ENCODE results near the gene VAV2.
"Not testable (repeated sequence)": the region's sequence is repeated elsewhere in the genome, so short reads cannot be mapped to it uniquely, and the experiment has no call there.

Gene VAV2

GRCh38 chr9:133913571-133914369 is 78.4 kb downstream of the VAV2 start:
- no peak for DNase-seq

DNA sequence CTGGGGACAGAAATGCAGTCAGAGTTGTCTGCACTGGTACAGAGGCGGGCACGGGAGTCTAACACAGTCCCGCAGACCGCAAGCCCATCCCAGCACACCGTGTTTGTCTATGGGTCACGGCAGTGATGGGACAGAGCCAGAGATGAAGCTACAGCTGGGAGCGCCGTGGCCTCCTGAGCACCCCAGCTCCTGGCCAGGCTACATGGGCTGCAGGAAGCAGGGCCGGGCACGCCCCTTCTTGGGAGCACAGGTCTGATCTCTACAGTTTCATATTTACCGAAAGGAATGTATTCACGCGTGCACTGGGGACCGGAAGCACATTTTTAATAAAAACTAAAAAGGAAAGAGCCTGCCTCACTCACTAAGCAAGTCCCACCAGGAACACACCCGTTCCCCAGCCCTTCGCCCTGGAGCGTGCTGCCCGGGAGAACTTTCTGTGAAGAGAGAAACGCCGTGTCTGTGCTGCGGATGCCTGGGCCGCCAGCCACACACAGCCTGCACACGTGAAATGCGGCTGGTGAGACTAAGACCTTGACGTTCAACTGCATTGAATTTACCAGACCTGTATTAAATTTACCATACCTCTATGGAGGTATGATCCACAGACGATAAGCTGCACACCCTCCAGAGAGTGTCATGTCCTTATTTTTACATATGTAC is 81.1 kb downstream of the VAV2 start:
- no peak for DNase-seq

DNA sequence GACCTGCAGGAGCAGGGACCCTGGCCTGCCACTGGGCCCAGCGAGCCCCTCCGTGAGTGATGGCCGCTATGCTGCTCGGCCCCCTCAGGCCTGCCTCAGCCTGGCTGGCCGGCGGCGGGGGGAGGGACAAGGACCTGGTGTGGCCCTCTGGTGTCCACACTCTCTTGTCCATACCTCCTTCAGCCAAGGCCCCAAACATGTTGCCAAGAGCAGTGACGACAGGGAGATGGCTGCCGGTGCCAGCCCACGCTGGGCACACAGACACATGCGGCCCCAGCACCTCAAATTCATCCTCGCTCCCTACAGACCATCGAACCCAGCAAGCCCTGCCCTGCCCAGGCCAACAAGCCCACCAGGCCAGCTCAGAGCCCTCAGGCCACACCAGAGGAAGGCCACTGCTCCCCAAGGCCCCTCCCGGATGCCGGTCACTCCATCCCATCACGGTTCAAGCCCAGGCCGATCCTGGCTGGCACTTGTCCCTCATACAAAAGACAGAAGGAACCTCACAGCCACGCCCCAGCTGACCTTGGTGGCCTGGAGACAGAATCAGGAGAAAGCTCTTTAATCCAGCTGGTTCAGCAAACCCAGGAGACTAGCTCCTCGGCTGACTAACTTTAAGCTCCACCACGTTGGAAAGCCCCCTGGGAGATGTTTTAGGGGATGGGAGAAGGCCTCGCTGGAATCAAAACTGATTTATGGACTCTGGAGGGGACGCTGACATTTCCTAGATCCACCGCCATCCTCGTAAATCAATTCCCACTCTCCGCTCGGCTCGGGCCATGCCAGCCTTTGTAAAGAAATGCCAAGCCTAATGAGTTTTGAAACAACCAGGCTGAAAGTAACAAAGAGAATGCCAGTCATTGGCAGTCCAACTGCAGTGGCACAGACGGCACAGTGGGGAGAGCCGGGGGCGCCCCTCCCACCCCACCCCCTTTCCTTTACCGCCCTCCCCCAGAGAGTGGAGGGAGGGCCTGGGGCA is 84.9 kb downstream of the VAV2 start:
- no peak for DNase-seq

DNA sequence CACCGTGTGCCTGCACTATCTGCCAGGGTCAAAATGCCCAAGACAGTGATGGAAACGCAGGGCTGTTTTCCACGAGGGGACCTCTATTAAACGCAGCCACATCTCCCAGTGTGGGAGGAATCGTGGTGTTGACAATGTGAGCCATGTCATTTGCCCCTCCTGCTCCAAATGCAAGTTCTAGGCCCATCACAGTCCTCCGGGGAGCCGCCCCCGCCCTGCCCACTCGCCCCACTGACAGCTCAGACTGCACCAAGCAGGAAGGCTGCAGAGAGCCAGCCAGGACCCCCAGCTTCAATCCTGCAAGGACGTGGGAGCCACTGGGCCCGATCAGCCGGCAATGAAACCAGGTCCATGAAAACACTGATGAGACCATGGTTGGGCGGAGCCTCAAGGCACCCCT is 85.9 kb downstream of the VAV2 start:
- DNase-seq: no peak

GRCh38 chr9:133905493-133905892 is 86.6 kb downstream of the VAV2 start:
- DNase-seq: no peak

DNA sequence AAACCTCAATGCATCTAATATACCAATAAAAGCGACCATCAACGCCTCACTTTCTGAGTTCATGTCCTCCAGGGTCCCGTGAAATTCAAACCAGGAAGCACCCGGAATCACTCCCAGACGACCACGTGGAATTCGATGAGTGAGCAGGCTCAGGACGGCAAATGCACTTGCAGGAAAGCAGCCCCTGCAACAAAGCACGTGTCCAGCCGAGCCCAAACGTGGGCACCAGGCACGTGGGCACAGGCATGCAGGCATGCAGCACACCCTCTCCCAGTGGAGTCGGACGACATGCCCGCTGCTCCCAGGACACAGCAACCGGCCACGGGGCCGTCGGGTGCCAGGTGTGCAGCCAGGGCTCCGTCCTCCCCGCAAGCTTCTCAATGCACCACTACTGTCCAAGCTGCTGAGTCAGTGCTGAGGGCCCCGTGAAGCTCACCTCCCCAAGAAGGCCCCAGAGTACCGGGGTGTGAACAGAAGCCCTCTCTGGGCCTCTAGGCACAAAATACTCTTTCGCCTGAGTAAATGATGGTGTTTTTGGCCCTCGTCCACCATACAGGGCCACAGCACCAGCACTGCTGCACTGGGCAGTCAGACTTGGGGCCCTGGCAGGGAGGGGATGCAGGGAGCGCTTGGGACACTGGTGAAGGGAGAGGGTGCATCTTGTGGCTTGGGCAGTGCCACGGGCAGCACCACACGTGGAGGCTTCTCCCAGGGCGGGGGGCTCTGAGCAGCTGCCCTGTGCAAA is 87.6 kb downstream of the VAV2 start:
- no peak for DNase-seq

- DNase-seq: no peak
Observed at GRCh38 chr9:133901184-133901835, 90.8 kb downstream of the VAV2 start.

GRCh38 chr9:133897675-133898074 is 94.4 kb downstream of the VAV2 start:
- DNase-seq: no peak

DNA sequence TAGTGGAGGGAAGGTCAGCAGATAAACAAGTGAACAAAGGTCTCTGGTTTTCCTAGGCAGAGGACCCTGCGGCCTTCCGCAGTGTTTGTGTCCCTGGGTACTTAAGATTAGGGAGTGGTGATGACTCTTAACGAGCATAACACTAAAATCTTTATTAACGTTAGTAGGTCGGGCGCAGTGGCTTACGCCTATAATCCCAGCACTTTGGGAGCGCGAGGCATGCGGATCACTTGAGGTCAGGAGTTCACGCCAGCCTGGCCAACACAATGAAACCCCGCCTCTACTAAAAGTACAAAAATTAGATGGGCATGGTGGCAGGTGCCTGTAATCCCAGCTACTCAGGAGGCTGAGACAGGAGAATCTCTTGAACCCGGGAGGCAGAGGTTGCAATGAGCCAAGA is 96.1 kb downstream of the VAV2 start:
- not testable (repeated sequence) for DNase-seq

GRCh38 chr9:133895335-133895734 is 96.8 kb downstream of the VAV2 start:
- DNase-seq: no peak

GRCh38 chr9:133894377-133895321 is 97.5 kb downstream of the VAV2 start:
- no peak for DNase-seq

- DNase-seq: no peak
Observed at GRCh38 chr9:133893191-133893994, 98.7 kb downstream of the VAV2 start.

DNA sequence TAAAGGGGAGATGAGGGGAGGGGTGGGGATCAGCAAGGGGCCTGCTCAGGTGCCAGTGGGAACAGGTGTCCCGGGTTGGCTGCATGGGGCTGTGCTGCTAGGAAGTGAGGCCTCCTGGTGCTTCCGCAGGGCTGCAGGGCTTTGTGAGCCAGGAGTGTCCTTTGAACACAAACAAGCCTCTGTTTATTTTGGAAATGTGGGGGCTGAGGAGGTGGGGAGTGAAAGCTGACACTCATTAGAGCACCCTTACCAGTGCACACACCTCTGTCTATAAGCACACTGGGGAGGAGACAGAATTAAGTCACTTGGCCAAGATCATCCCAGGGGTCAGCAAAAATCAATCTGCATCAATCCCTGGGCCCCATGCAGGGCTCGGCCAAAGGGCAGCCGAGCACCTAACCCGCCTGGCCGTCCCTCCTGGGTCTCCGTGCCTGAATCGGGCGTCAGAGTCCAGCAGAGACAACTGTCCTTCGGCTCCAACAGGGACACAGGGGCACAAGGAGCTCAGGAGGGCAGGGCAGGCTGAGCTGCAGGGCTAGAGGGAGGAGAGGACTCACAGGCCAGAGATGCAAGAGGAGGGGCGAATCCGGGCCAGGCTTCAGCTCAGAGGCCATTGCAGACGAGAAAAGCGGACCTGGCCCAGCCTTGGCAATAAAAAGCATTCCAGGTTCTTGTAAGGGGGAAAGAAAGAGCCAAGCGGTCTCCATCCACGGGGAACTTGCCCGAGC is 99.8 kb downstream of the VAV2 start:
- no peak for DNase-seq

- no peak for DNase-seq
Observed at GRCh38 chr9:133891741-133892140, 100.4 kb downstream of the VAV2 start.

- no peak for DNase-seq
Observed at GRCh38 chr9:133890583-133890982, 101.5 kb downstream of the VAV2 start.

DNA sequence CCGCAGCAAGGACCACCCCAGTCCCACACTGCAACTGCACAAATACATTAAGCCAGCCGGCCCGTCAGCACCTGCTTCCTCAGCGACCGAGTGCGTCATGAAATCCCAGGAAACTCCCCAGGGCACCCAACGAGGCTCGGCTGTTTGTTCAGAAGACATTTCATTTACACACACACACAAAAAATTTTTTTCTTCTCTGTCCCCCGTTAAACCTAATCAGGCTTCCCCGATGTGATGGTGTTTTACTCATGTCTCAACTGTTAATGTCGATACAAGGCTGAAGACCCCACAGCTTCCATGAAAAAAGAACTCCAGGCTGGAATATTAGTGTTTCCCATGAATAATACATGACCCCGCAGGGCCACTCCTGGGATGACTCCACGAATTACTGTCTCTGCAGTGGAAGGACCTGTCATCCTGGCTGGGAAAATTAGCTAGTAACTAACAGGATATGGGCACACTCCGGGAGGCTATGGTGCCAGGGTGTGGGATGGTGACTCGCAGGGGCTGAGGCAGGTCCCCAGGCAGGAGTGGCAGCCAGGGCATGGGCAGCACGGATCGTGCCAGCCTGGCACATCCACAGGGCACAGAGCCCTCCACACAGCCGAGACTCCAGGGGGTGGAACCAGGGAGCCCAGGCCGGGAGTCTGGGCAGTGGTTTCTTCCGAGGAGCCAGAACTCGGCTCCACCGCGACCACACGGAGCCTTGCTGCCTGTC is 102.4 kb downstream of the VAV2 start:
- no peak for DNase-seq

GRCh38 chr9:133888809-133889491 is 103.2 kb downstream of the VAV2 start:
- no peak for DNase-seq

All from stimulated activated CD4-positive, alpha-beta T cell treated with anti-CD3 and anti-CD28 coated beads, Interleukin-2, amount 100 ng/mL, for 24 hours (primary cell).